Endothelial cell of umbilical vein (primary cell): ENCODE results near the gene PPP1R13L. TPM values are rescaled to one million over a fixed set of nuclear protein-coding genes. Genes with fewer than 3 reads are reported as not detected.
"Not testable (repeated sequence)": the region's sequence is repeated elsewhere in the genome, so short reads cannot be mapped to it uniquely, and the experiment has no call there.

ENCODE experiments used
- BruUV-seq: library from RNA; stranded (reverse); fragments of 400-500 nt; replicated peaks from 2 replicates; lab custom pipeline; 2021; lab: Mats Ljungman, UMichigan
- CTCF ChIA-PET: fragments of 300-600, 350-600 bp; sonication (Branson Sonifier 250); formaldehyde crosslinking; loops from one replicate; lab custom pipeline; 2021; ENCODE audit warnings: antibody characterized with exemption, inconsistent platforms; lab: Charles Lee
- POLR2A ChIA-PET: fragments of 300-600, 350-600 bp; sonication (Branson Sonifier 250); formaldehyde crosslinking; loops from one replicate; lab custom pipeline; 2021; ENCODE audit warnings: antibody characterized with exemption, inconsistent platforms; lab: Charles Lee
- DNase-seq: peaks from one replicate; pipeline ENCODE4 v3.0.0-alpha.2; 2011; ENCODE audit warnings: low read depth, low spot score
- FAIRE-seq: peaks from 2 replicates; lab custom pipeline; 2011; peaks lifted over from hg19 to GRCh38; lab: Jason Lieb, UNC
- H2AFZ ChIP-seq: 2 replicates; pipeline ENCODE4 v1.6.0; 2012; ENCODE audit warnings: low read depth, low read length, control low read depth, inconsistent platforms
- H3K27ac ChIP-seq: 2 replicates; pipeline ENCODE4 v1.5.1; 2011; ENCODE audit warnings: low read depth, mild to moderate bottlenecking, control low read depth, low read length, moderate library complexity; ENCODE audit not compliant: insufficient read depth
- H3K27me3 ChIP-seq, 2 experiments: 2 replicates each; pipeline versions ENCODE4 v1.6.0 to v1.6.1; 2011; ENCODE audit warnings: low read length in 2 of 2, mixed read lengths in 1 of 2; ENCODE audit not compliant: control insufficient read depth in 2 of 2, insufficient read depth in 2 of 2
- H3K36me3 ChIP-seq, 2 experiments: 2 replicates in 1 of 2; 3 replicates in 1 of 2; pipeline ENCODE4 v1.5.1; 2011; ENCODE audit warnings: low read length in 2 of 2, mild to moderate bottlenecking in 1 of 2, moderate library complexity in 1 of 2; ENCODE audit not compliant: control insufficient read depth in 2 of 2, insufficient read depth in 2 of 2; ENCODE audit errors: extremely low read depth in 1 of 2
- H3K4me1 ChIP-seq: 3 replicates; pipeline ENCODE4 v1.5.1; 2011; ENCODE audit warnings: mild to moderate bottlenecking, low read length; ENCODE audit not compliant: control insufficient read depth, insufficient read depth; ENCODE audit errors: extremely low read depth
- H3K4me2 ChIP-seq: 2 replicates; pipeline ENCODE4 v1.6.1; 2011; ENCODE audit warnings: low read length, control low read depth, mixed read lengths; ENCODE audit not compliant: insufficient read depth
- H3K4me3 ChIP-seq, 3 experiments: fragments of 200-600 bp in 1 of 3; sonication (generic), shearing (Covaris generic) in 1 of 3; replicated peaks in 1 of 3; 2 replicates each; pipeline ENCODE4 v1.5.1; 2011 to 2016; ENCODE audit warnings: control low read depth in 3 of 3, low read length in 3 of 3, mild to moderate bottlenecking in 2 of 3, inconsistent platforms in 1 of 3, low read depth in 1 of 3, moderate library complexity in 1 of 3; ENCODE audit not compliant: insufficient read depth in 1 of 3
- H3K79me2 ChIP-seq: 2 replicates; pipeline ENCODE4 v1.6.0; 2012; ENCODE audit warnings: low read length, inconsistent platforms; ENCODE audit not compliant: control insufficient read depth, insufficient read depth
- H3K9ac ChIP-seq: replicated peaks from 2 replicates; pipeline ENCODE3; 2011; ENCODE audit warnings: low read length, control low read depth; ENCODE audit not compliant: insufficient read depth; ENCODE audit errors: extremely low read depth
- H3K9me1 ChIP-seq: replicated peaks from 3 replicates; pipeline ENCODE4 v1.6.0; 2011; ENCODE audit warnings: mild to moderate bottlenecking, low read length; ENCODE audit not compliant: control insufficient read depth, insufficient read depth; ENCODE audit errors: extremely low read depth
- H3K9me3 ChIP-seq: replicated peaks from 2 replicates; pipeline ENCODE4 v1.5.1; 2012; ENCODE audit warnings: low read length, inconsistent platforms; ENCODE audit not compliant: control insufficient read depth, insufficient read depth
- H4K20me1 ChIP-seq: replicated peaks from 2 replicates; pipeline ENCODE3; 2011; ENCODE audit warnings: mild to moderate bottlenecking, low read length; ENCODE audit not compliant: control insufficient read depth, insufficient read depth; ENCODE audit errors: extremely low read depth
- dilution Hi-C: fragments of 300-500 bp; cut with MboI; formaldehyde crosslinking; loops from one replicate; pipeline ENCODE4 v1.15.0; 2019; ENCODE audit warnings: low sequenced_read_pairs; ENCODE audit not compliant: extremely low pct_ligation_motif_present
- intact Hi-C: fragments of 100-400 bp; cut with micrococcal nuclease; formaldehyde crosslinking; loops from one replicate; pipeline ENCODE4 v1.10.0; 2022
- polyA plus RNA-seq, 4 experiments: library from polyadenylated mRNA; depleted of rRNA in 3 of 4; stranded (reverse) in 3 of 4; unstranded in 1 of 4; fragments of >200 nt; gene quantifications; 2 replicates each; pipeline versions ENCODE4 v1.2.1 to v1.2.3, GENCODE V29; 2011 to 2012; ENCODE audit warnings: missing spikeins in 1 of 4
- total RNA-seq: library from RNA; stranded (reverse); gene quantifications from 2 replicates; pipeline ENCODE4 v1.2.3, GENCODE V29; 2021

The PPP1R13L gene
- total and polyA plus RNA-seq, 2 donors (not counting 3 experiments of a cell fraction or from before 2014, with no cell fraction given): 28.5 to 77.4 TPM

DNA sequence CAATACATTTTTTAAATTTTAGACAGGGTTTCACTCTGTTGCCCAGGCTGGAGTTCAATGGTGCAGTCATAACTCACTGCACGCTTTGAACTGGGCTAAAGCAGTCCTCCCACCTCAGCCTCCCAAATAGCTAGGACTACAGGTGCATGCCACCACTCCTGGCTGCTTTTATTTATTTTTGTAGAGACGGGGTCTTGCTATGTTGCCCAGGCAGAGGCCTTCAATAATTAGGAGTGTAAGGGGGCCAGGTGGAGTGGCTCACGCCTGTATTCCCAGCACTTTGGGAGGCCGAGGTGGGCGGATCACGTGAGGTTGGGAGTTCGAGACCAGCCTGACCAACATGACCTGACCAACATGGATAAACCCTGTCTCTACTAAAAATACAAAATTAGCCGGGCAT, 27.7 kb upstream of the PPP1R13L start:
- ChIA-PET POLR2A (interaction anchor here (0.7 kb wide), 1 partner anchor 24 kb away, joined by 3 read pairs; no protein-coding TSS in a partner anchor), CTCF (interaction anchor here (1.3 to 4.2 kb wide), 2 partner anchors 30 to 46 kb away, joined by 5 to 39 read pairs; no protein-coding TSS in a partner anchor)
- dilution Hi-C loops, H3K36me3 ChIP-seq, H3K4me3 ChIP-seq, H3K79me2 ChIP-seq, H3K9me1 ChIP-seq, DNase-seq, H3K4me1 ChIP-seq, FAIRE-seq, H4K20me1 ChIP-seq, H3K27ac ChIP-seq, H2AFZ ChIP-seq, H3K27me3 ChIP-seq, intact Hi-C loops, H3K9me3 ChIP-seq, H3K4me2 ChIP-seq, BruUV-seq, H3K9ac ChIP-seq: not testable (repeated sequence)

DNA sequence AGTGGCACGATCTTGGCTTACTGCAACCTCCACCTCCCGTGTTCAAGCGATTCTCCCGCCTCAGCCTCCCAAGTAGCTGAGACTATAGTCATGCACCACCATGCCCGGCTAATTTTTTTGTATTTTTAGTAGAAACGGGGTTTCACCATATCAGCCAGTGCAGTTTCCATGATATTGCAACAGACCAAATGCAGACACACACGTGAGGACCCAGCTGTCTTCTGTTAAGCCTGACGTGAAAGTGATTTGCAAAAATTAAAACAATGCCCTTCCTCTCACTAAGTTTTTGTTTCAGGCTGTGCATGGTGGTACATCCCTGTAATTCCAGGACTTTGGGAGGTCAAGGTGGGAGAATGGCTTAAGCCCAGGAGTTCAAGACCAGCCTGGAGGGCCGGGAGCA, 26.1 kb upstream of the PPP1R13L start:
- H4K20me1 ChIP-seq, intact Hi-C loops, H3K79me2 ChIP-seq, FAIRE-seq, H3K9me1 ChIP-seq, H3K4me1 ChIP-seq, H3K9me3 ChIP-seq, H3K4me3 ChIP-seq, DNase-seq, H3K27me3 ChIP-seq, H3K36me3 ChIP-seq, H3K9ac ChIP-seq, dilution Hi-C loops, H3K27ac ChIP-seq, BruUV-seq, H2AFZ ChIP-seq, H3K4me2 ChIP-seq: not testable (repeated sequence)
- CTCF ChIA-PET: interaction anchor here (1.5 to 4.2 kb wide), 4 partner anchors 9 to 48 kb away, joined by 6 to 44 read pairs (median 22); partner anchors contain the start of gene FOSB
- POLR2A ChIA-PET: interaction anchor here (0.6 kb wide), 1 partner anchor 65 kb away, joined by 4 read pairs; no protein-coding TSS in a partner anchor

- H3K27me3 ChIP-seq, H3K9ac ChIP-seq, H4K20me1 ChIP-seq, H3K4me2 ChIP-seq, H3K36me3 ChIP-seq, H3K79me2 ChIP-seq, H3K4me1 ChIP-seq, H3K4me3 ChIP-seq, DNase-seq, H2AFZ ChIP-seq, POLR2A ChIA-PET, H3K9me1 ChIP-seq, H3K27ac ChIP-seq, dilution Hi-C loops, FAIRE-seq, H3K9me3 ChIP-seq, BruUV-seq: not testable (repeated sequence)
- CTCF ChIA-PET: interaction anchor here (1.5 to 4.2 kb wide), 3 partner anchors 10 to 49 kb away, joined by 6 to 44 read pairs (median 39); no protein-coding TSS in a partner anchor
- intact Hi-C loops: loop anchor here (5.0 kb wide), 3 partner anchors 152 to 262 kb away; partner anchors contain the start of genes OPA3, QPCTL and SNRPD2
Measured at GRCh38 chr19:45429896-45430295, 25.0 kb upstream of the PPP1R13L start.
